Epithelial cell of proximal tubule (primary cell): Measurements from ENCODE around the gene TCF25. TPM values are rescaled to one million over a fixed set of nuclear protein-coding genes. Genes with fewer than 3 reads are reported as not detected.

Source experiments
- DNase-seq: peaks from one replicate; pipeline ENCODE4 v3.0.0-alpha.2; 2011; ENCODE audit warnings: low read depth
- H3K4me3 ChIP-seq: 2 replicates; pipeline ENCODE4 v1.5.1; 2011; ENCODE audit warnings: low read depth, mild to moderate bottlenecking, low read length
- CTCF ChIP-seq: conservative IDR thresholded peaks from 2 replicates; pipeline ENCODE4 v1.5.1; 2012; ENCODE audit warnings: low read depth, mild to moderate bottlenecking, low read length
- total RNA-seq: library from RNA; depleted of rRNA; stranded (reverse); fragments of >200 nt; gene quantifications from 2 replicates; pipeline ENCODE4 v1.2.3, GENCODE V29; 2015

The TCF25 gene
- total RNA-seq, 1 donor from 2014 or later, result 192 TPM

- no peak overlapping the region for H3K4me3 ChIP-seq
- DNase-seq, result no peak
- TF ChIP-seq CTCF, result no peak
Observed at GRCh38 chr16:89908236-89908635, 34.8 kb downstream of the TCF25 start.

GRCh38 chr16:89909777-89910716, 36.7 kb downstream of the TCF25 start:
- no peak for DNase-seq
- peak; percentile 78 for TF ChIP-seq CTCF
- no peak overlapping the region for H3K4me3 ChIP-seq

- no peak overlapping the region for H3K4me3 ChIP-seq
- DNase-seq, result no peak
- no peak for TF ChIP-seq CTCF
Observed at GRCh38 chr16:89910717-89911354, 37.4 kb downstream of the TCF25 start.

- DNase-seq, result no peak
- no peak for TF ChIP-seq CTCF
- no peak overlapping the region for H3K4me3 ChIP-seq
Observed at GRCh38 chr16:89911375-89911774, 38.0 kb downstream of the TCF25 start.

GRCh38 chr16:89912143-89912542, 38.8 kb downstream of the TCF25 start:
- no peak for DNase-seq
- TF ChIP-seq CTCF, result no peak
- H3K4me3 ChIP-seq, result no peak overlapping the region

GRCh38 chr16:89912627-89913026, 39.2 kb downstream of the TCF25 start:
- H3K4me3 ChIP-seq, result no peak overlapping the region
- DNase-seq, result no peak
- TF ChIP-seq CTCF, result no peak
